NCI-H774 (cell line): ENCODE measurements around the gene NOL4L.

ENCODE experiments used
- DNase-seq: peaks from one replicate; lab custom pipeline; 2025; lab: John Stamatoyannopoulos, UW

Gene NOL4L

GRCh38 chr20:32456869-32457478, 128.2 kb downstream of the NOL4L start:
- peak; percentile 22 for DNase-seq

DNA sequence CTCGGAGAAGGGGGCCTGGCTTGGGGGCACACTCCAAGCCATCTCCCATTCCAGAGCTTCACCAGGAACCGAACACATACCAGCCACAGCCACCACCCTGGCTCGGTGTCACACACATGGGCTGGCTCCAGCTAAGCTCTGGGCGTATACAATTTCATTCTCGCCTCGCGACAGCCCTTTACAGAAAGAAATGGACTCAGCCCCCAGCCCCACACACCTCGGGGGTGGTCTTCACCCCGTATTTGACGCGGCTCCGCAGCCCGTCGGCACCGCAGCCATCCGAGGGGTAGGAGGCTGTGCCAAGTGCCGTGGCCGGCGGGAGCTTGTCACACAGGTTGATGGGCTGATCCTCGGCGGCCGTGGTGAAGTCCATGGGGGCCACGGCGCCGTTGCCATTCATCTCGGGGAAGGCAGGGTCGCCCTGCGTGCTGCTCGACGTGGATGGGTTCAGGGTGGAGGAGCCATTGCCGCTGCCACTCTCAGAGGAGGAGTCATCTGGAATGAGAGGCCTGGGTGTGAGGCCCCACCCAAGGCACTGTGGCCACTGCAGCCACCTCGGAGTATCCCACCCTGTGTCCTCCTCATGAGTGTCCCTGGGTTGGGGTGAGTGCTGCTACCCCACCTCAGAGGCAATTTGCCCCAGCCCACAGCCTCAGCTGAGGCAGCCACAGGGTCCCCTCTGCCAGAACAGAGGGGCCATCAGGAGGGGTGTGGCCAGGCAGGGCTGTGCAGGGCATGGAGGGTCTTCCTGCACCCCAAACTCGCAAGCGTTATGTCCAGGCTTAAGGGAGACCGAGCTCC, 129.0 kb downstream of the NOL4L start:
- DNase-seq: no peak

DNA sequence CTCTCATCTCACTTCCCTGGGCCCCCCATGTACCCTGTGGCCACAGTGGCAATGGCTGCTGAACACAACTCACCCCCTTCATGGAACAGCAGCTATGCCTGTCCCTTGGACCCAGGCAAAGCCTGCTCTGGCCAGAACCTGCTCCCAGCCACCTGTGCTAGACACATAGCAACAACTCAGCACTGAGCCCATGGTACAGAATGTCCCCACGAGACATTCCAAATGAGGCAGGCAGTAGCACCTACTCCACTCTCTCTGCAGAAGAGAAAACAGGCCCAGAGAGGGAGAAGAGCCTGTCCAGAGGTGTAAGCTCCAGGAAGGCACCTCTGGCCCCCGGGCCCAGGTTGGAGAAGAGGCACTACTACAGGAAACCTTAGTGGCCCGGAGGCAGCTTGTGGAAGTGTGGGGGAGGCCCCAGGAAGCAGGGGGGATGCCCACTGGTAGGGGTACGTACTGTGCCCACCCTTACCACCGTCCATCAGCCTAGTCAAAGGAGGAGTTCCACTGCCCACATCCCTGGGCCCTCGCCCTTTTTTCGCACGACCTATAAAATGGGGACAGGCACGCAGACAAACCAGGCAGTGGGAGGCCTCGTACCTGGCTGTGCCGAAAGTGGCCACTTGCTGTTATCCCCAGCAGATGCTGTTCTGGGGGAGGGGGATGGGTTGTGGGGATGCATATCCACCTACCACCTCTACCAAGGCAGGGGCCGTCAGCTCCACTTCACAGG, 129.8 kb downstream of the NOL4L start:
- DNase-seq: no peak

GRCh38 chr20:32454164-32455145, 130.7 kb downstream of the NOL4L start:
- DNase-seq: no peak

GRCh38 chr20:32453467-32454163, 131.5 kb downstream of the NOL4L start:
- DNase-seq: no peak

DNA sequence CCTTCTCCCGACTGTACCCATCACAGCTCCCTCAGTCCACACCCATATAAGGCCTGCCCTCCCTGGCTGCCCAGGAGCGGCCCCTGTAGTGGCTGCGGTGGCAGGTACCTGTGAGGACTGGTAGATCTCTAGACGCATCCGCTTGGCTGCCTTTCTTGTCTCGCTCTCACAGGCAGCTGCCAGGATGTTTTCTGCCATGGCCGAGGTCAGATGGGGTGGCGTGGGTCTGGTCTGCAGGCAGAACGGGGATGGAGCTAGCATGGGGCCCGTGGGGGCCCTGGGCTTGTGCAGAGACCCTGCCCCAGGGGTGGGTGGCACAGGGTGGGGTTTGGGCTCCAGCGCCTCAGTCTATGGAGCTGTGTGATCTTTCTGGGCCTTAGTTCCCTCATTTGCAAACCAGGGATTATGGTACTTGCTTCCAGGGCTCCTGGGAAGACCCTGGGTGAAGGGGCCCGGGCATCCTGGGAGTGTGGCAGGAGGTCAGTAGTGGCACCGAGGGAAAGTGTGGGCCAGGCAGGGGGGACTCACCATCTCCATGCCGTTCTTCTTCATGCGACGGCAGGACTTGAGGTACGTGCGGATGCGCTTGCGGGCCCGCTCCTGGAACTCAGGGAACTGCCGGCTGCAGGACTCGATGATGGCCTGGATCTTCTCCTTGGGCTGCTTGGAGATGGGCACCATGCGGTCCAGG, 132.2 kb downstream of the NOL4L start:
- no peak for DNase-seq

DNA sequence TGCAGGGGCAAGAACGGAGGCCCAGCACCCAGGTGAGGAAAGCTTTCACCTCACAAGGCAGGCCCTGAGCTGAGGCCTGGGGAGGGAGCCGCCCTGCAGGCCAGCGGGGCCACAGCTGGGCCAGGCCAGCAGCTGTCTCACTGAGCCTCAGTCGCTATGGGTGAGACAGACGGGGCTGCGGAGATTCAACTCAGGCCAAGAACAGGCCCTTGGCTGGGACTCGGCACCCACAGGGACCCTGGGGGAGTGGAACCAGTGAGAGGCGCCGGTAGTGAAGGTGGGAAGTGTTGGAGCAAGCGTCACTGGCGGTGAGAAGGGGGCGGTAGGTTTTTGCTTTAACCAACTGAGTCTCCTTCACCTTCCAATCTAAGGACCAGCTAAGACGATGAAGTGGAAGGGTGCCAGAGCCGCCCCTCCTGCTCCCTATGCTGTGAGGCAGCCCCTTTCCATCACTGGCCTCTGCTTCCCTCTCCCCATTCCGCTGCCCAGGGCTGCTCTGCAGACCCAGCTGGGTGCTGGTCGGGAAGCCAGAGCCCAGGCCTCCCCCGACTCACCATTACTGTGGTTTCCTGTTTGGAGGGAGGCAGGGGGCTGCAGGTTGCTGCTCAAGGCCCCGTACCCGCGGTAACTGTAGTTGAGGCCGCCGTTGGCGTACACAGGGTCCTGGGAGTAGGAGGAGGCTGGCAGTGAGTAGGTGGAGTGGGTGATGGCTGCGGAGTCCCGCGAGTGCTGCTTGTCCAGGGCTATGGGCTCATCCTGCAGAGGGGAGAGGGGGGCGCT, 133.3 kb downstream of the NOL4L start:
- no peak for DNase-seq

GRCh38 chr20:32451340-32451681, 133.8 kb downstream of the NOL4L start:
- DNase-seq: no peak

DNA sequence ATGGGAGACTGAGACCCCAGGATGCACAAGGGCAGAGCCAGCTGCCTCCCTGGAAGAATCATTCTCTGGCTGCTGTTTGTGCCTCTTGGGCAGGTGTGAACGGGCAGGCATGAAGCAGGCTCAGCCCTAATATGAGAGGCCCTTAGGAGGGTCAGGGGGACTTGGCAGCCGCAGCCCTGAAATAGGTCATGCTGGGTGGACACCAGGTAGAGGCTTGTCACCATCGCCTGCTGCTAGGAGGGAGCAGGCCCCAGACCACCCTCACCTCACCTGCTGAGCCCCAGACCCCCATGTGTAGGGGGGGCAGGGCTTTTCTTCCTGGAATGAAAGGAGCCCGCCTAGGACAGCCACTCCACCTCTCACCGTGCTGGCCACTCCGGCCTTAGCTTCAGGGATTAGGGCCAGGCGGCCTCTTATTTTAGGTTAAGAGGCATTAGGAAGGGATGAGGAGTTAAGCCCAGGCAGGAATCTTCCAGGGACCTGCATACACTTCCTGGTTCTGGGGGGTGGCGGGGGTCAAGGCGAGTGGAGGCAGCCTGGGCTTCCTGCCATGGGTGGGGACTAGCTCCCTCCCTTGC, 134.6 kb downstream of the NOL4L start:
- no peak for DNase-seq

DNA sequence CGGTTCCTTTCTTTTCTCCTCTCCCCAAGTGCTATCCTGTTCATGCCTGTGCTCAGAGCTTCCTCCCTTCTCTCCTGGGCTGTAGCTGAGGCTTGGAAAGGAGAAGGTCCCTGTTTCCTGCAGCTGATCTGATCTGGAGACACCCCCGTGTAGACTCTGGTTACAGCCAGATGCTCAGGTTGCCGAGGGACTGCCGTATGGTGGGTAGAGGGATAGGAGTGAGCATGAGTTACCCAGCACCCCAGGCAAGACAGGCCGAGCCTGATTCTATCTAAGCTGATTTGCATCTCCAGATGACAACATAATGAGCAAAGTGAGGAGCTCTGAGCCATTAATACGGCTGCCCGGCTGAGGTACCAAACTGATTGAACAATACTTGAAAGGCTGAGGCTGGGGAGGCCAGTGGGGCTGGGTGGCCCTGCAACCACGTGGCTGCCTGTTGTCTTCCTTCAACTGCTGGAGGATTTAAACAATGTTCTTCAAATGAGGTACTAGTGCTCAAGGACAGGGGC, 135.2 kb downstream of the NOL4L start:
- DNase-seq: no peak

DNA sequence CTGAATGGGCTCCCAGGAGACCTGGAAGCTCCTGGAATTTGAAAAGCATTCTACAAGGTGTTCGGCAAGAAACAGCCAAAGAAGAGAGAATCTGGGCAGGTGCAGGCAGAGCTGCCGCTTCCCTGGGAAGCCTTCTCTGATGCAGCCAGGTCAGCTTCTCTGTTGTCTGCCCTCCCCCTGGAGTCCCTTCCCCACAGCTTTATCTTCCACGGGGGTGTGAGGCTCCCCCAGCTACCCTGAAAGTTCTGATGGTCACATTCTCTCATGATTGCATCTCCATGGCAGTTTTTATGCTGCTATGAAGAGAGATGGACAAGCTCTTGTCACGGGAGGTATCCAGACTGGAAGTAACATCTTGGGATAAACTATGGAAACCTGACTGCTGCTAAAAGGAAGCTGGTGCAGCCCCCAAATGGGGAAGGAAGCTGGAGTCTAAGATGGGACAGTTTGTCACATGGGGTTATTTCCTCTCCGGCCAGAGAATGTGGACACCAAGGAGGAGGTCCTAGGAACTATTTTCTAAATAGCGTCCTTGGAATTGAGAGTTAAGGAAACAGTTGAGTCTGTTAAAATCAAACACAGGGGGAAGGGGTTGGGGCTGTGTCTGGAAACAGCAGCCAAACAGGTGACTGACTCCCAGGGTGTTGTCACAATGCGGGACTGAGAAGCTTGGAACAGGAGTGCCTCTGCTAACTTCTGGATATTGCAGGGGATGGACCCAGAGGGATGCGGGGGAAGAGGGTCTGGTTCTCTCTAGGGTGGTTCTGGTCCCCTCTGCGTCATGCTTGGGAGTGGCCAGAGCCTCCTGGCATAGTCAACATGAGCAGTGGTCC, 135.9 kb downstream of the NOL4L start:
- no peak for DNase-seq

- DNase-seq: no peak
Measured at GRCh38 chr20:32448306-32449056, 136.7 kb downstream of the NOL4L start.

- no peak for DNase-seq
Measured at GRCh38 chr20:32447136-32448027, 137.8 kb downstream of the NOL4L start.

DNA sequence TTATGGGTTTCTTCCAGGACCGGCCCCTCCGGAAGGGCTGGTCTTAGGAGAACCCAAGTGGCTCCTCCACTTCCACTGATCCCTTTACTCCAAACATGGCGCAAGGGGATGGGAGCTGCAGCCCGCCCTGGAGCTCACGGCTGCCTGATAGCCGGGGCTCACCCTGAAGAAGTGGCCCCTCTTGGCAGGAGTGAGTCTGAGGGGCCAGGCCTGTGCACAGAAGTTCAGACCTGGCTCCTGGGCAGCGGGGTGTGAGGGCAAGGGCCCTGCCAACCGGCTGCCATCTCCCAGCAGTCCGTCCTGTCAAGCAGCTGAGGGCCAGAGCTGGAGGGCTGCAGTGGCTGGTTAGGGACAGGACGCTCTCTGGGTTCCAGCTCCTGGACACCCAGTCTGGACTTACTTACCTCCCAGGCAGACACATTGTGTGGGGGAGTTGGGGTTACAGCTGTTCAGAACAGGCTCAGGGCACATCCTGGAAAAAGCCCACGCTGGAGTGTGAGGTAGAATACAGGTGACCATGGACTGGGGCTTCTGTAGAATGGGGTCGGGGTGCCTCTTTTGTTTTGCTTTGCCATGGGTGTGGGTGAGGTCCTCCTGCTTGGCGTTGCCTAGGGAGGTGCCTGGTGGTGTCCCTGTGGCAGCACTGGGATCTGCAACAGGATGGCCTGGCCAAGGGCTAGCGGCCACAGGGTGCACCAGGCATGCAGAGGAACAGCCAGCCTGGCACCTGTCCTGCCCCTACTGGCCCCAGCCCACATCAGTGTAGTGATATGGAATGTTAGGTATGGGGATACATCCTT, 138.6 kb downstream of the NOL4L start:
- DNase-seq: no peak

GRCh38 chr20:32445539-32446273, 139.4 kb downstream of the NOL4L start:
- no peak for DNase-seq
